Measurements from ENCODE around the gene MAGEC1. TPM values are rescaled to one million over a fixed set of nuclear protein-coding genes. Genes with fewer than 3 reads are reported as not detected.

MAGEC1 gene
- total RNA-seq, 1 experiment from 2014 or later, result not detected

GRCh38 chrX:141894733-141895132, 9.0 kb upstream of the MAGEC1 start:
- H3K27ac Mint-ChIP-seq (ENCODE audit: unreplicated experiment), result no peak overlapping the region
- TF ChIP-seq CTCF (IDR thresholded peaks at IDR 0.05; ENCODE audit: unreplicated experiment), result no peak
- no peak for DNase-seq
- no peaks in the 10 kb centered on the region for H3K27me3 Mint-ChIP-seq (ENCODE audit: unreplicated experiment)
- H3K4me1 Mint-ChIP-seq (ENCODE audit: low read depth, unreplicated experiment), result no peaks in the 10 kb centered on the region
- CTCF ChIA-PET, result no interaction called here
- intact Hi-C loops (cut with micrococcal nuclease; ENCODE audit: unreplicated experiment), result no loop called here
- peaks cover 2% of the 10 kb centered on the region for H3K9me3 Mint-ChIP-seq (ENCODE audit: low read depth, unreplicated experiment)
- no peak overlapping the region for H3K4me3 Mint-ChIP-seq (ENCODE audit: low read depth, unreplicated experiment)
- BruUV-seq (replicated peaks), result no TSS peak
- H3K36me3 Mint-ChIP-seq (ENCODE audit: insufficient read depth, unreplicated experiment), result no peaks in the 10 kb centered on the region

GRCh38 chrX:141897690-141898089, 6.0 kb upstream of the MAGEC1 start:
- Mint-ChIP-seq H3K4me1 (ENCODE audit: low read depth, unreplicated experiment) (no peaks in the 10 kb centered on the region), H3K27ac (ENCODE audit: unreplicated experiment) (no peak overlapping the region), H3K27me3 (ENCODE audit: unreplicated experiment) (no peaks in the 10 kb centered on the region), H3K9me3 (ENCODE audit: low read depth, unreplicated experiment) (peaks cover 2% of the 10 kb centered on the region), H3K4me3 (ENCODE audit: low read depth, unreplicated experiment) (no peak overlapping the region), H3K36me3 (ENCODE audit: insufficient read depth, unreplicated experiment) (no peaks in the 10 kb centered on the region)
- intact Hi-C loops (cut with micrococcal nuclease; ENCODE audit: unreplicated experiment), result no loop called here
- no TSS peak for BruUV-seq (replicated peaks)
- no peak for TF ChIP-seq CTCF (IDR thresholded peaks at IDR 0.05; ENCODE audit: unreplicated experiment)
- CTCF ChIA-PET, result no interaction called here
- DNase-seq, result no peak

- intact Hi-C loops (cut with micrococcal nuclease; ENCODE audit: unreplicated experiment), result no loop called here
- H3K27me3 Mint-ChIP-seq (ENCODE audit: unreplicated experiment), result no peaks in the 10 kb centered on the region
- BruUV-seq (replicated peaks), result no TSS peak
- no peaks in the 10 kb centered on the region for H3K36me3 Mint-ChIP-seq (ENCODE audit: insufficient read depth, unreplicated experiment)
- CTCF ChIA-PET, result no interaction called here
- H3K27ac Mint-ChIP-seq (ENCODE audit: unreplicated experiment), result no peak overlapping the region
- DNase-seq, result no peak
- H3K4me1 Mint-ChIP-seq (ENCODE audit: low read depth, unreplicated experiment), result no peaks in the 10 kb centered on the region
- H3K4me3 Mint-ChIP-seq (ENCODE audit: low read depth, unreplicated experiment), result no peak overlapping the region
- TF ChIP-seq CTCF (IDR thresholded peaks at IDR 0.05; ENCODE audit: unreplicated experiment), result no peak
- peaks cover 22% of the 10 kb centered on the region for H3K9me3 Mint-ChIP-seq (ENCODE audit: low read depth, unreplicated experiment)
Observed at GRCh38 chrX:141902366-141902765, 1.3 kb upstream of the MAGEC1 start.

- Mint-ChIP-seq H3K27ac (ENCODE audit: unreplicated experiment) (no peak overlapping the region), H3K36me3 (ENCODE audit: insufficient read depth, unreplicated experiment) (no peaks in the 10 kb centered on the region), H3K9me3 (ENCODE audit: low read depth, unreplicated experiment) (peaks cover 27% of the 10 kb centered on the region), H3K4me1 (ENCODE audit: low read depth, unreplicated experiment) (no peaks in the 10 kb centered on the region), H3K27me3 (ENCODE audit: unreplicated experiment) (no peaks in the 10 kb centered on the region), H3K4me3 (ENCODE audit: low read depth, unreplicated experiment) (no peak overlapping the region)
- intact Hi-C loops (cut with micrococcal nuclease; ENCODE audit: unreplicated experiment), result no loop called here
- no peak for DNase-seq
- TF ChIP-seq CTCF (IDR thresholded peaks at IDR 0.05; ENCODE audit: unreplicated experiment), result no peak
- CTCF ChIA-PET, result no interaction called here
- no TSS peak for BruUV-seq (replicated peaks)
Observed at GRCh38 chrX:141904262-141904661, 568 bp downstream of the MAGEC1 start.

GRCh38 chrX:141917801-141918200, 14.1 kb downstream of the MAGEC1 start:
- intact Hi-C loops (cut with micrococcal nuclease; ENCODE audit: unreplicated experiment), result no loop called here
- DNase-seq, result no peak
- Mint-ChIP-seq H3K36me3 (ENCODE audit: insufficient read depth, unreplicated experiment) (no peaks in the 10 kb centered on the region), H3K4me1 (ENCODE audit: low read depth, unreplicated experiment) (no peaks in the 10 kb centered on the region), H3K4me3 (ENCODE audit: low read depth, unreplicated experiment) (no peak overlapping the region), H3K27me3 (ENCODE audit: unreplicated experiment) (no peaks in the 10 kb centered on the region), H3K27ac (ENCODE audit: unreplicated experiment) (no peak overlapping the region), H3K9me3 (ENCODE audit: low read depth, unreplicated experiment) (peaks cover 3% of the 10 kb centered on the region)
- TF ChIP-seq CTCF (IDR thresholded peaks at IDR 0.05; ENCODE audit: unreplicated experiment), result no peak
- no TSS peak for BruUV-seq (replicated peaks)
- CTCF ChIA-PET, result no interaction called here
